Measurements from ENCODE around the gene PGAM2. TPM values are rescaled to one million over a fixed set of nuclear protein-coding genes. Genes with fewer than 3 reads are reported as not detected.

PGAM2 gene
- 1 to 10 TPM in 2 of 4 donors, under 1 TPM in 1, not detected in 1; 0.57 to 1.6 (median 1.3) TPM for total RNA-seq

- Histone ChIP-seq H3K27ac (no peak within 1 kb of the TSS), H3K27me3 (no peaks in the 10 kb centered on the region), H3K4me3 (no peak within 1 kb of the TSS), H3K9me3 (no peaks in the 10 kb centered on the region), H3K36me3 (peaks cover 6 to 24% (median 20%) of the 10 kb centered on the region in 3 donors), H3K4me1 (peaks cover 16 to 46% (median 23%) of the 10 kb centered on the region in 3 donors)
- 7 to 25% methylated on average over 3 of the region's 14 CpGs for WGBS, 2 donors
- intact Hi-C loops (cut with DNase I) = no loop called here
- TF ChIP-seq POLR2A (IDR thresholded peaks at IDR 0.05) = no peak
- TF ChIP-seq CTCF (IDR thresholded peaks at IDR 0.05) = no peak
- DNase-seq = no peak
Measured at GRCh38 chr7:44065431-44066110, at the start of gene PGAM2. Gene PGAM2, minus strand, starts transcription at chr7:44065567. Its CDS starts 38 bp downstream, at chr7:44065529.

GRCh38 chr7:44114586-44115310, 49.4 kb upstream of the PGAM2 start:
- Histone ChIP-seq H3K9me3 (no peaks in the 10 kb centered on the region), H3K27me3 (no peaks in the 10 kb centered on the region), H3K36me3 (peaks cover 0 to 93% (median 5%) of the 10 kb centered on the region in 3 donors), H3K4me1 (peaks cover 0 to 32% (median 0%) of the 10 kb centered on the region in 3 donors), H3K27ac (peak overlapping the region in 1 of 4 donors; percentile 25), H3K4me3 (no peak overlapping the region)
- TF ChIP-seq CTCF (IDR thresholded peaks at IDR 0.05) = no peak
- TF ChIP-seq POLR2A (IDR thresholded peaks at IDR 0.05) = no peak
- WGBS, 2 donors = 56 to 92% methylated on average over 4 to 6 of the region's 12 CpGs
- intact Hi-C loops (cut with DNase I) = no loop called here
- no peak for DNase-seq

- Histone ChIP-seq H3K4me3 (no peak overlapping the region), H3K27me3 (no peaks in the 10 kb centered on the region), H3K4me1 (peaks cover 0 to 29% (median 0%) of the 10 kb centered on the region in 3 donors), H3K27ac (no peak overlapping the region), H3K9me3 (no peaks in the 10 kb centered on the region), H3K36me3 (peaks cover 0 to 93% (median 5%) of the 10 kb centered on the region in 3 donors)
- DNase-seq = no peak
- no peak for TF ChIP-seq CTCF (IDR thresholded peaks at IDR 0.05)
- no peak for TF ChIP-seq POLR2A (IDR thresholded peaks at IDR 0.05)
- intact Hi-C loops (cut with DNase I) = no loop called here
- WGBS, 2 donors = 94 to 98% methylated on average over 6 to 10 of the region's 24 CpGs
Measured at GRCh38 chr7:44113764-44114354, 48.5 kb upstream of the PGAM2 start.

- TF ChIP-seq CTCF (IDR thresholded peaks at IDR 0.05) = no peak
- TF ChIP-seq POLR2A (IDR thresholded peaks at IDR 0.05) = no peak
- Histone ChIP-seq H3K27ac (peak overlapping the region in 2 of 4 donors; percentile 3 to 34), H3K27me3 (no peaks in the 10 kb centered on the region), H3K9me3 (no peaks in the 10 kb centered on the region), H3K4me1 (peaks cover 0 to 33% (median 0%) of the 10 kb centered on the region in 3 donors), H3K4me3 (no peak overlapping the region), H3K36me3 (peaks cover 0 to 93% (median 5%) of the 10 kb centered on the region in 3 donors)
- WGBS, 2 donors = 72 to 83% methylated on average over 6 to 11 of the region's 34 CpGs
- intact Hi-C loops (cut with DNase I) = no loop called here
- no peak for DNase-seq
Measured at GRCh38 chr7:44112997-44113763, 47.8 kb upstream of the PGAM2 start.
